Occipital lobe (tissue), 3 donors: ENCODE measurements around the gene CST8. TPM values are rescaled to one million over a fixed set of nuclear protein-coding genes. Genes with fewer than 3 reads are reported as not detected.

Experiments used
- DNase-seq: peaks from one replicate; lab custom pipeline; 2025; lab: John Stamatoyannopoulos, UW
- small RNA-seq: library from RNA; depleted of rRNA; stranded (forward); fragments of <200 nt; gene quantifications from one replicate; pipeline ENCODE3, GENCODE V24; 2014
- total RNA-seq: library from RNA; depleted of rRNA; stranded (reverse); fragments of >200 nt; gene quantifications from one replicate; pipeline ENCODE4 v1.2.3, GENCODE V29; 2014

CST8 gene
- total RNA-seq, 1 donor from 2014 or later = not detected

- no peak for DNase-seq
Observed at GRCh38 chr20:23519556-23519955, 28.6 kb downstream of the CST8 start.

- DNase-seq = no peak
Observed at GRCh38 chr20:23520185-23520584, 29.3 kb downstream of the CST8 start.

- DNase-seq = no peak
Observed at GRCh38 chr20:23524146-23524545, 33.2 kb downstream of the CST8 start.

DNA sequence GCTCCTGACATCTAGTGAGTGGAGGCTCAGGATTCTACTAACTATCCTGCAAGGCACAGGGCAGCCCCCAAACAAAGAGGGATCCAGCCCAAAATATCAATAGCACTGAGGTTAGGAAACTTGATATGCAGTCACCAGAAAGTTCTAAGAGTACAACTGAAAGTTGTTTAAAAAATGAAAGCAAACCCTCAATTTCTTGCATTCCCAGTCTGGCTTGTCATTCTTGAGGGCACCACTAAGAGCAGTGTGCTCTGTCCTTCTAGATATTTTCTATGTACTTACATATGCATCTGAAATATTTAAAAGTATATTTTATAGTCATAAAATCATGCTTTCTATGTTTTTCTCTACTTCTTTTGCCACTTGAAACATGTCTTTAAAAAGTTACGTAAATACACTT is 35.9 kb downstream of the CST8 start:
- DNase-seq = no peak

- DNase-seq = no peak
Observed at GRCh38 chr20:23528867-23529431, 38.0 kb downstream of the CST8 start.

DNA sequence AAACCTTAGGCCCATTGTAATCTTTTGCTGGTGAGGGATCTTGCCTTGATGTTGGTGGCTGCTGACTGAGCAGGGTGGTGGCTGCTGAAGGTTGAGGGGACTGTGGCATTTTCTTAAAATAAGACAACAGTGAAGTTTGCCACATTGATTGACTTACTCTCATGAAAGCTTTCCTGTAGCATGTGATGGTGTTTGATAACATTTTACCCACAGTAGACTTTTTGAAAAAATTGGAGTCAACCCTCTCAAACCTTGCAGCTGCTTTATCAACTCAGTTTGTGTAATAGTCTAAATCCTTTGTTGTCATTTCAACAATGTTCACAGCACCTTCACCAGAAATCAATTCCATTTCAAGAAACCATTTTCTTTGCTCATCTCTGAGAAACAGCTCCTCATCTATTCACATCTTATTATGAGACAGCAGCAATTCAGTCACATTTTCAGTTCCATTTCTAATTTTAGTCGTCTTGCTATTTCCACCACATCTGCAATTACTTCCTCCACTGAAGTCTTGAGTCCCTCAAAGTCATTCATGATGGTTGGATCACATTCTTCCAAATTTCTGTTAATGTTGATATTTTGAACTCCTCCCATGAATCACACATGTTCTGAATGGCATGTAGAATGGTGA is 40.1 kb downstream of the CST8 start:
- DNase-seq = no peak

DNA sequence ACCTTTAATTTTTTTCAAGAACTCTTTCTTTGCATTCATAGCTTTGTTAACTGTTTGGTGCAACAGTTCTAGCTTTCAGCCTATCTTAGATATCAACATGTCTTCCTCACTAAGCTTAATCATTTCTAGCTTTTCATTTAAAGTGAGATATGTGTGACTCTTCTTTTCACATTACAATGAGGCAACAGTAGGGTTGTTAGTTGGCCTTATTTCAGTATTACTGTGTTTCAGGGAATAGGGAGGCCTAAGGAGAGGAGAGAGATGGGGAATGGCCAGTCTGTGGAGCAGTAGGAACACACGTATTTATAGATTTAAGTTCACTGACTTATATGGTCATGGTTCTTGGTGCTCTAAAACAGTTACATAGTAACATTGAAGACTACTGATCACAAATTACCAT is 41.6 kb downstream of the CST8 start:
- no peak for DNase-seq

DNA sequence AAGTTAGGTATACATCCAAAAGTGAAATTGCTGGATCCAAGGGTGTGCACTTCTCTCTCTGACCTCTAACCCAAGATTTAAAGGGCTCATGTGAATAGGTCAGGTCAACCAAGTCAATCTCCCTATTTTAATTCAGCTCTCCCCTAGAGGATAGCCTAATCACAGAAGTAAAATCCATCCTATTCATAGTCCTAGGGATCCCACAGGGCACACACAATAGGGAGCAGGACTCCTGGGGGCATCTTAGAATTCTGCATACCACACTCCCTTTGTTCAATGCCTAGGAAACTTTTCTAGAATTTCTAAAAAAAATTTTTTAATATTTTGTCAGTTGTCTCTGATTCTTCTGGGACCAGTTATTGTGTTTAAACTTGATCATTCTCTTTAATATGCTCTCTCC is 42.2 kb downstream of the CST8 start:
- no peak for DNase-seq

- peak; percentile 35 for DNase-seq
Observed at GRCh38 chr20:23534801-23535593, 44.1 kb downstream of the CST8 start.

DNA sequence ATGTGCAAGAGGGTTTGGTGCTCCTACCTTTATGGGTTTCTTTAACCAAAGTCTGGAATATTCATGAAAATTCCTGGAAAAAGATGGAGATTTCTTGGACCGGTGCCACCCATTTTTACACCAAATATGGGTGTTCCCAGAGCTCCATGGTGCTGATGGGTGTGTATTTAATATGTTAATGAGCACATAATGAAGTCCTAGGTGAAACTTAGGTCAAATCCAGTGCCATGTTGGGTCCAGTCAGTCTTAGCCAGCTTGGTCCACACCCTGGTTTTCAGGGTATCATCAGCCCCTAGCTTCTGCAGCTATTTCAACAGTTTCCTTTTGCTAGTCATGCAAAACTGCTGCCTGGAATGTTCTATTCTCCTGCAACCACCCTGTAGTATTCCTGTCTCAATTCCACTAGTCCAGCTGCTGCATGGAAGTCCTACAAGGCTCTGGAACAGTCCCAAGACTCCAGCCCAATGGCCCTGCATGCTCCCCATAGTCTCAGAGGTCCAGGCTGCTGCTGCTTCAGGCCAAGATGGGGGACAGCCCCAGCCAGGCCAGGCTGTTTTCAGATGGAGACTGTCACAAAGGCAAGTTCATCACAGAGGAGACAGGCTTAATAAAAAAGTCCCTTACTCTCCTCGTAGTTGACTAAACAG is 45.5 kb downstream of the CST8 start:
- DNase-seq = no peak

DNA sequence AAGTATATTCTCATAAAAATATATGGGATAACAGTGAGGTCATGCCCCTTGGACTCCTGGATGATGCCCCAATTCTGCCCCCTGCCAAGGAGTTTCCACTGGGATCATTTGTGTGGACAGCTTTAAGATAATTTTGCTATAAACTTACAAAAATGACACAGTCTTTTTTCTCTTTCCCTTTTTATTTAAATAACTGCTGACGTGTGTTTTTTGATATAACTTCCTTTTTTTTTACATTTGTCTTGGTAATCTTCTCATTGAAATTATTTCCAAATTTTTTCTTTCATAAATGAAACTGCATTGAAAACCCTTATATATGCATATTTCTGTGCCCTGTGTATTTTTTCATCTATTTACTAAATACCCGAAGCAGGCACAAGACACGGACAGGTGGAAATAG is 46.1 kb downstream of the CST8 start:
- DNase-seq = no peak

GRCh38 chr20:23540624-23541023 is 49.7 kb downstream of the CST8 start:
- no peak for DNase-seq

DNA sequence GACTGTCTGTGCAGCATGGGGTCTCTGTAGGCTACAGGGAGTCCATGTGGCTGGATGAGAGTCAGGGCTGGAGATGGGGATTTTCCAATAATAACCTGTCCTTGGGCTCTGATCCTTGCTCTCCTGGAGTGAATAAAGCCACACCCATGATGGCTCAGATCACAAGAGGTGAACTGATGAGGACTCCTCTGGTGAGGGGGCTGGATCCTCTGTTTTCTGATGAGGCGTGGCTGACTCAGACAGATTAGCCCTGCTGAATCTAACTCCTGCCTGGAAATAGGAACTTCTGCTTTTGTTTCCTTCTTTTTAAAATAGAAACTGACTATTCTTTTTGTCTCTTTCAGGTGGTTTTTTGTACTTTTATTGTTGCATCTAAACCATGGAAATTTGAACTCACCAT is 50.4 kb downstream of the CST8 start:
- no peak for DNase-seq

GRCh38 chr20:23541776-23542175 is 50.9 kb downstream of the CST8 start:
- DNase-seq = no peak

DNA sequence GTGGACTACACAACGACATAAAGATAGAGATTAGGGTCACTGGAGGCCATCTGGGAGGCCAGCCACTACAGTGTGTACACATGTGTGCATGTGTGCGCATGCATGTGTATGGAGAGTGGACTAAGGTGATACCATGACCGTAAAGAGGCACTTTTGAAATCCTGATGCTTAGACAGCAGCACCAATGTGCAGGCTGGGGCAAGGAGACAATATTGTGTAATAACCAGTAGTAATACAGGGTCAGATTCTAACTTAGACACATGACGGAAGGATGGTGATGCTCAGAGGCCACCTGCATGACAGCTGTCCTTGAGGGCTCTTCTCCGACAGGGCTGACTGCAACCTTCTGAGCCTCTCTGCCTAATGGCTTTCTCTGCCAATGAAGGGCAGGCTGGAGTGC is 51.9 kb downstream of the CST8 start:
- DNase-seq = no peak

GRCh38 chr20:23544133-23544532 is 53.2 kb downstream of the CST8 start:
- no peak for DNase-seq

Small RNA genes within 50 kb of the gene (small RNA-seq; reads per million reads assigned to genes)
- not detected for gene RF00019

Other genes with a start within 250 kb of the CST8 start
- 23.6 TPM for gene NXT1, start 140.3 kb upstream of the CST8 start, total RNA-seq
- 15.4 TPM for gene GZF1, start 128.9 kb upstream of the CST8 start, total RNA-seq
- 96.5 TPM for gene NAPB, start 69.6 kb upstream of the CST8 start, total RNA-seq
- not detected for gene CSTL1, start 51.4 kb upstream of the CST8 start, total RNA-seq
- gene CST11, start 38.2 kb upstream of the CST8 start, total RNA-seq = not detected
- not detected for gene CST9L, start 77.4 kb downstream of the CST8 start, total RNA-seq
- gene CST9, start 114.8 kb downstream of the CST8 start, total RNA-seq = not detected
- gene CST3, start 146.8 kb downstream of the CST8 start, total RNA-seq = 104 TPM
- not detected for gene CST4, start 197.9 kb downstream of the CST8 start, total RNA-seq